Middle frontal gyrus (tissue), 1 donor: ENCODE data around the gene LAGE3.
"Not testable (repeated sequence)": the region's sequence is repeated elsewhere in the genome, so short reads cannot be mapped to it uniquely, and the experiment has no call there.

Experiments
- DNase-seq: peaks from one replicate; pipeline ENCODE4 v3.0.0-alpha.2; 2015; ENCODE audit warnings: low spot score; ENCODE audit errors: extremely low spot score

LAGE3 gene

DNA sequence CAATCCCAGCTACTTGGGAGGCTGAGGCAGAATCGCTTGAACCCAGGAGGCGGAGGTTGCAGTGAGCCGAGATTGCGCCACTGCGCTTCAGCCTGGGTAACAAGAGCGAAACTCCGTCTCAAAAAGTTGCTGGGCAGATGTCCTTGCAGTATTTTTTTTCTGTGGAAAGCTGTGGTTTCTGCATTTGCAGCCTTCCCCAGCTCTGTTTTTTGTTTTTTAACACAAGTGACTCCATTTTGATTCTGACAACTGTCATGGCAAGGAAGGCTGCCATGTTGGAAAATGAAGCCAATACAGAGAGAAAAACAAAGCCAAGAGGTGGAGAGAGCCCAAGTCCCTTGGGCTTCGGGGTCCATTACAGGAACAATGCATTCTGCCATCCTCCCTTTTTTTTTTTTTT, 23.0 kb upstream of the LAGE3 start:
- DNase-seq, result no peak

DNA sequence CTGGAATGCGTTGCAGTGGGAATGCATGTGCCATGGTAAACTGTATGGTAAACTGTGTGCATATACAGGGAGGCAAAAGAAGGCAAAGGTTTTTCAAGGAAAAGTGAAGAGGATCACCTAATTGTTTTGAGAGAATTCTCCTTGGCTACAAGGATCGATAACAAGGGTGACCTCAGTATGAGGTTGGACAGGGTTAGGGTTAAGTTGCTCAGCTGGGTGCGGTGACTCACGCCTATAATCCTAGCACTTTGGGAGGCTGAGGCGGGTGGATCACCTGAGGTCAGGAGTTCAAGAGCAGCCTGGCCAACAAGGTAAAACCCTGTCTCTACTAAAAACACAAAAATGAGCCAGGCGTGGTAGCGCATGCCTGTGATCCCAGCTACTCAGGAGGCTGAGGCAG, 22.3 kb upstream of the LAGE3 start:
- not testable (repeated sequence) for DNase-seq

- not testable (repeated sequence) for DNase-seq
Measured at GRCh38 chrX:154496591-154497137, 17.6 kb upstream of the LAGE3 start.

- no peak for DNase-seq
Measured at GRCh38 chrX:154495472-154495922, 16.4 kb upstream of the LAGE3 start.

- no peak for DNase-seq
Measured at GRCh38 chrX:154494715-154495114, 15.6 kb upstream of the LAGE3 start.

- DNase-seq, result peak; percentile 89
Measured at GRCh38 chrX:154490414-154491083, 11.5 kb upstream of the LAGE3 start, which contains the start of gene SLC10A3. Gene SLC10A3 (minus strand): TSS chrX:154490629. CDS start chrX:154488940, 1,689 bp downstream.

GRCh38 chrX:154490021-154490413, 10.9 kb upstream of the LAGE3 start:
- no peak for DNase-seq

DNA sequence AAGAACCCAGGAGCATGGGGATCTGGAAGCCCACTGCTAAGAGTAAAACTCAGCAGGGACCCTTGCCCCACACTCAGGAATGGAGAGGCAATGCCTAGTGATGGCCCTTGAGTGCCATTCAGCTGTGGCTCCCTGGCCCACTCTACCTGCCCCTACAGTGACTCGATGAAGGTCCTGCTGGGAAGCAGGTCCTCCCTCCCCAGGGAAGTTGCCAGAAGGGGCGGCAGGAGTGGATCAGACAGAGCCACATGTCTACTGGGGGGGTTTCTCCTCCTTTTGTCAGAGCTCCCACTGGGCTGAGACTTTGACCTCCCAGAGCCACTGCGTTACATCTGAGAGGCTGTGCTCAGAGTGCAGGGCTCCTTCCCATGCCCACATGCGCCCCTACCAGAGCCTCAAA, 10.1 kb upstream of the LAGE3 start:
- DNase-seq, result no peak

GRCh38 chrX:154488336-154489075, 9.4 kb upstream of the LAGE3 start:
- no peak for DNase-seq

GRCh38 chrX:154487518-154488290, 8.6 kb upstream of the LAGE3 start:
- no peak for DNase-seq

GRCh38 chrX:154486396-154487207, 7.5 kb upstream of the LAGE3 start, which contains the start of gene UBL4A:
Gene UBL4A (minus strand): TSS chrX:154486615. CDS start chrX:154486584, 31 bp downstream.
- no peak for DNase-seq

DNA sequence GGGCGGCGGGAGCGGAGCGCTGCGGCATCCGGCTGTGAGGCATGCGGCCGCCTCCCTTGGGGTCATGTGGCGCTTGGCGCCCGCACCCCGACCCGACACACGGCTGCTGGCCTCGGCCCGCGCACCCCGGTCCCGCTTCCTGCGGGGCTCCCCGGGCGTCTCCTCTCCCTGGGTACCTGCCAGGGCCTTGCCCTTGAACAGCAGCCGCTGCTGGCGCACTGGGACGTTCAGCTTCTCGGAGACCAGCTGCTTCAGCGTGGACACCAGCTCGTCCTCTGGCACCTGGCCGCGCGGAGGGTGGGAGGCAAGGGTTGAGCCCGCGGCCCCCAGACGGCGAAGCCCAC, 6.9 kb upstream of the LAGE3 start:
- DNase-seq, result no peak

DNA sequence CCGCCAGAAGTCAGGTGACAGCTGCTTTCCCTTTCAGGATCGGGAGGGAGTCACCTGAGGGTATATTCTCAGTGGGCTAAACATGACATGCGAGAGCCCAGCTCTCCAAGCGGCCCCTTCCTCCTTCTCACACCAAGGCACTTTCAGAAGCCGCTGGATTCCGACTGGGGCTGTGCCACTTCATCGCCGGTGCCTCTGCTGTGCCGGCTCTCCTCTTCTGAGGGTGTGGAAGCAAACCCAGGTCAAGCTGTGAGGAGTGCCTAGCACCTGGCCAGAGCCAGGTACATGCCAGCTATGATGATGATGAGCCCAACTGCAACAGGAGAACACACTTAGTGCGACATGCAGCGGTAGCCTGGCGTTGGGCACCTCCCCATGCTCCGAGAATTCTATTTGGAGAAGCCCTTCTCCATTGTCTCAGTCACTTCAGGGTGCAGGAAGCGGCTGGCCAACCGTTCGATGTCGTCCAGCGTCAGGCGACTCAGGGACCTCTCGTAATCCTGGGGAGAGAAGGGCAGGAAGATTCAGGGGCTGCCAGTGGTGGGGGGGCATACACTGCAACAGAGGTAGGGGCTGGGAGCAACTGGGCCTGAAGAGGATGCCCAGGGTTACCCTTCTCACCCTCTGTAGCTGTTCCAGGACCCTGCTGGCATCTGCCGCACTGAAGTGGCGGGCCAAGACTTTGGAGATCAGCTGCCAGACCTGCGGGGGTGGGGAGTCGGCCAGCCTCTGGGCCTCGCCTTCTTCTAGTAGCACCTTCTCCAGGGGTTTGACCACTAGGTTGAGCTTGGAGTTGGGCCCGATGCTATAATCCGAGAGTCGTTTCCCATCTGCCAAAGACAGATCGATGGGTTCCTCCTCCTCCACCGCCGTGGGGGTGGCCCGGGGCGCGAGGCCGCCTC, 6.3 kb upstream of the LAGE3 start:
- no peak for DNase-seq

- no peak for DNase-seq
Measured at GRCh38 chrX:154484255-154485149, 5.4 kb upstream of the LAGE3 start.

GRCh38 chrX:154483325-154483724, 4.2 kb upstream of the LAGE3 start:
- DNase-seq, result no peak

GRCh38 chrX:154482786-154483185, 3.7 kb upstream of the LAGE3 start:
- no peak for DNase-seq

- no peak for DNase-seq
Measured at GRCh38 chrX:154481911-154482601, 3.0 kb upstream of the LAGE3 start.

GRCh38 chrX:154481195-154481594, 2.1 kb upstream of the LAGE3 start:
- no peak for DNase-seq
